ENCODE results near the gene NDUFB1.
A peak's percentile ranks its signal among the peaks of the same experiment; 100 is the strongest.

NDUFB1 gene

DNA sequence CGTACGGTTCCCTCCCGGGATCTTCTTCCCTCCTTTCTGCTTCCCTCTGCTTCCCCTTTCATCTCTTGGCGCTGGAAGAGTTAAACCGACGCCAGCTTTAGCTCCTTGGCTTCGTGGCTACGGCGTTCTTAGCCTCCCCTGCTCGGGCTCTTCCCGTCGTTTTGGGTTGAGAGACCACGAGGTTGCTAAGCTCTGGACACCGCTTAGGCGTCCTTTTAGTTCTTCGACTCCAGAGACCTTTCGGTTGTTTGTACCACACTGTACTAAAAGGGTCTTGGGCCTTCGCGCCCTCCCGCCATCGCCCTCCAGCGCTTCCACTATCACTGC, 808 bp upstream of the NDUFB1 start:
- Histone ChIP-seq H3K27me3 (ENCODE audit: control insufficient read depth, insufficient read depth, low read length) (no peaks in the 10 kb centered on the region), H3K9ac (ENCODE audit: low read length) (peak overlapping the region; percentile 98), H3K36me3 (ENCODE audit: control insufficient read depth, insufficient read depth, low read length) (no peaks in the 10 kb centered on the region), H3K9me3 (ENCODE audit: control insufficient read depth, low read length) (no peaks in the 10 kb centered on the region), H3K4me1 (ENCODE audit: control insufficient read depth, insufficient read depth, low read length) (peaks cover 6% of the 10 kb centered on the region), H3K4me3 (ENCODE audit: low read length) (peak overlapping the region; percentile 98)

DNA sequence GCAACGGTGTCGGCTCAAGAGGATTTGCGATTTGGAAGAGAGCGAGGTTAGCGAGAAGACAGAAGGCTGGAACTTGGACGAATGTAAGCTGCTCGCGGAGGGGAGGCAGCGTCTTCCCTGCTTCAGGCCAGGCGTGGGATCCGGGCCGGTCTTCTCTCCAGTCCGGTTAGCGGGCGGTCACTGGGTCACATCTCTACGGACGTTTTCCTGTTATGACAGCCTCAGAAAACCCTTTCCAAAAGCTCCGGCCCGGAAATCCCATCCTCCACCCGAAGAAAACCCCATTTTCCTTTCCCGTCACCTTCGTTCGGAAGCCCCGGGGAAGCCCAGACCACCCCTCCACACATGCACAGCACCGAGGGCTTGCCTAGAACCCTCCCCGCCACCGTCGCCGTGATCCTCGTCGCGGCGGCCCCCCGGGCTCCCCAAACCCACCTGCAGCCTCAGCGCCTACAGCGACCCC, 268 bp downstream of the NDUFB1 start:
- peak overlapping the region; percentile 98 for H3K9ac ChIP-seq (ENCODE audit: low read length)
- H3K4me1 ChIP-seq (ENCODE audit: control insufficient read depth, insufficient read depth, low read length): peaks cover 6% of the 10 kb centered on the region
- H3K27me3 ChIP-seq (ENCODE audit: control insufficient read depth, insufficient read depth, low read length): no peaks in the 10 kb centered on the region
- H3K36me3 ChIP-seq (ENCODE audit: control insufficient read depth, insufficient read depth, low read length): no peaks in the 10 kb centered on the region
- no peaks in the 10 kb centered on the region for H3K9me3 ChIP-seq (ENCODE audit: control insufficient read depth, low read length)
- peak overlapping the region; percentile 98 for H3K4me3 ChIP-seq (ENCODE audit: low read length)

DNA sequence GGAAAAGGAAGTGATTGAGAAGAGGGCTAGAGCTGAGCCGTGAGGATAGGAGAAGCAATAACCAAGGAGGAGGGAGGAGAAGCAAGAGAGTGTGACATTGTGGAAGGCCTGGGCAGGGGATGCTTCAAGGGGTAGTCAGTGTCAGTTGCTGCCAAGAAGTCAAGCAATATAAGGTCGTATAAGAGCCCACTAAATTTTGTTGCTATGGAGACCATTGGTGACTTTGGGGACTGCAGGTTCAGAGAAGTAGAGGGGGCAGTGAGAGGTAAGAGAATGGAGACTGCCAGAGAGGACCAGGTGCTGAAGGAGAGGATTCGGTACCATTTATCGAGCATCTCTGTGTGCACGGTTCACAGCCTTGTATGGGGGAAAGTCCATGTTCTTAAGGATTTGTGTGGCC, 12.0 kb downstream of the NDUFB1 start:
- Histone ChIP-seq H3K36me3 (ENCODE audit: control insufficient read depth, insufficient read depth, low read length) (no peaks in the 10 kb centered on the region), H3K9me3 (ENCODE audit: control insufficient read depth, low read length) (no peaks in the 10 kb centered on the region), H3K4me1 (ENCODE audit: control insufficient read depth, insufficient read depth, low read length) (no peaks in the 10 kb centered on the region), H3K4me3 (ENCODE audit: low read length) (no peak overlapping the region), H3K27me3 (ENCODE audit: control insufficient read depth, insufficient read depth, low read length) (no peaks in the 10 kb centered on the region), H3K9ac (ENCODE audit: low read length) (no peak overlapping the region)

DNA sequence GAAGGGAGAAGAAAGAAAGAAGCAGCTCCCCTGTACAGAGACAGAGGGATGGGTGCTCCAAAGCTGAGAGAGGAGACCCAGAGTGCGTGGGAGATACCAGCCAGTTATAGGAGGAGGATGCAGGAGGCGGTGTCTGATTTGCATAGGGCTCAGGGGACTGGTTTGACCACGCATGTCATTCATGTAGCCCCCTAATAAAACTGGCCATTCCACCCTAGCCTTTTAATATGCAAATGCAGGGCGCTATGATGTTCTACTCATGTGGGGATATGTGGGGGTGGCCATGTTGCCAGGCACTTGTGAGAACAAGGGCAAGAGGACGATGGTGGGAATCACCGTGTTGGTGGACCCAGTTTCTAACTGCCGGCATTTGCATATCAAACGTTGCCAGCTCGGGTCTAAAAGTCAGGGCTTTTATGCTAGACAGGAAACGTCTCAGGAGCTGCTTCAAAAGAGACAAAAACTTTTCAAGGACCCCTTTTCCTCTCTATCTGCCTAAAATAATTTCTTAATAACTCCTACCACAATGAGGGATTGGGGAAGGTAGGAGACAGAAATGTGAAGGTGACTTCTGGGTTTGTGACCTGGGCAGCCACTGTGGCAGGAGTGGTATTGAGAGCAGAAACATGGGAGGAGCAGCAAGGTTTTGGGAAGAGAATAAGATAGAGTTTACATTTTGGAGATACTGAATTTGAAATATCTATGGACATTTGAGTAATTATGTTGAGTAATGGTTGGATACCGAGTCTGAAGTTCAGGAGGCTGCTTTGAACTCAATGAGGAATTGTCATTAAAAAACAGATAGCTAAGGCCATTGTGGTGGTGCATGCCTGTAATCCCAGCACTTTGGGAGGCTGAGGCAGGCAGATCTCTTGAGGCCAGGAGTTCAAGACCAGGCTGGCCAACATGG, 12.9 kb downstream of the NDUFB1 start:
- Histone ChIP-seq H3K4me1 (ENCODE audit: control insufficient read depth, insufficient read depth, low read length) (peaks cover 3% of the 10 kb centered on the region), H3K9ac (ENCODE audit: low read length) (no peak overlapping the region), H3K9me3 (ENCODE audit: control insufficient read depth, low read length) (no peaks in the 10 kb centered on the region), H3K4me3 (ENCODE audit: low read length) (no peak overlapping the region), H3K36me3 (ENCODE audit: control insufficient read depth, insufficient read depth, low read length) (no peaks in the 10 kb centered on the region), H3K27me3 (ENCODE audit: control insufficient read depth, insufficient read depth, low read length) (no peaks in the 10 kb centered on the region)

DNA sequence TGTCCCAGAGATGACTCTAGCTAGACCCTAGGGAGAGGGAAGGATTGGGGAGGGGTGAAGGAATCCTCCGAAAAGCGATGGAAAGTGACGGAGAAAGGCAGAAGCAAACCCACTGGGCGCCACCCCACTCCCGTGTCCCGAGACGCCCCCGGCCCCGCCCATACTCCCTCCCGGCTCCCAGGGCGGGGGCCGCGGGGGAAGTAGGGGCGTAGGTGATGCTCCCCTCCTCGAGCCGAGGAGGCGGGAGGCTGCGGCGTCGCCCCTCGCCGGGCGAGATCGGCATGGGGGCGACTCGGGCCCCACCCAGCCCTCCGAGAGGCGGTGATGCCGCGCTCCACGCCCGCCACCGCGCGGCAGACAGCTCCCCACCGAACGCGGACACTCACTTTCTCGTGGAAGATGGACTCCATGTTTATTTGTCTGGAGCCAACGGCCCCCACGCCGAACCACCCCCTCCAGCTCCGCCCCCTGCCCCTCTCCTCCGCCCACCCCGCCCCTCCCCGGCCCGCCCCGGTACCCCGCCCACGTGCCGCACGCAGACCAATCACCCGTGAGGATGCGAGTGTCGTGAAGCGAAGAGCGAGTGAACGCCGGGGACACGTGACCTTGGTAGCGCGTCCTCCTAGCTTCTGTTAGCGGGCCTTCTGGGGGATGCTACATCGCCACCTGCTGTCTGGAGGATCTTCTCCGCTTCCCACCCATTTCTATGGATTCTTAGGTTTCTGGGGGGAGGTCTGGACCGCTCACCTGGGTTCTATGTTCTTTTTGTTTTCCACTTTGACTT, 15.2 kb downstream of the NDUFB1 start, which contains the start of gene ATXN3:
Gene ATXN3 (minus strand): TSS at position 440 of the 784 bp plus-strand sequence. CDS start 30 bp downstream, at position 410.
- no peaks in the 10 kb centered on the region for H3K27me3 ChIP-seq (ENCODE audit: control insufficient read depth, insufficient read depth, low read length)
- H3K9ac ChIP-seq (ENCODE audit: low read length): peak within 1 kb of the TSS; percentile 88
- no peaks in the 10 kb centered on the region for H3K9me3 ChIP-seq (ENCODE audit: control insufficient read depth, low read length)
- H3K36me3 ChIP-seq (ENCODE audit: control insufficient read depth, insufficient read depth, low read length): no peaks in the 10 kb centered on the region
- H3K4me3 ChIP-seq (ENCODE audit: low read length): peak within 1 kb of the TSS; percentile 72
- H3K4me1 ChIP-seq (ENCODE audit: control insufficient read depth, insufficient read depth, low read length): peaks cover 11% of the 10 kb centered on the region

DNA sequence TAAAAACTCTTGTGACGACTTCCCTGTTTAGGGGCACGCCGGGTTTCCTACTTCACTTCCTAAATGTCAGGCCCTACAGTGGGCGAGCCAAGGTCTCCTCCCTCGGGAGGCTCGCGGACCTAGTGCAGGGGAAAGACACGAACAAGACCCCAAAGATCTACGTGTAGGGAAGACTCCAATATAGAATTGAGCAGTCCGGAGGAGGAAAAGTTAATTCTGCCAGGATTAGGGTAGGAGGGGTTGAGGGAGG, 15.7 kb downstream of the NDUFB1 start:
- no peaks in the 10 kb centered on the region for H3K36me3 ChIP-seq (ENCODE audit: control insufficient read depth, insufficient read depth, low read length)
- H3K9me3 ChIP-seq (ENCODE audit: control insufficient read depth, low read length): no peaks in the 10 kb centered on the region
- H3K4me1 ChIP-seq (ENCODE audit: control insufficient read depth, insufficient read depth, low read length): peaks cover 11% of the 10 kb centered on the region
- peak overlapping the region; percentile 72 for H3K4me3 ChIP-seq (ENCODE audit: low read length)
- H3K27me3 ChIP-seq (ENCODE audit: control insufficient read depth, insufficient read depth, low read length): no peaks in the 10 kb centered on the region
- peak overlapping the region; percentile 88 for H3K9ac ChIP-seq (ENCODE audit: low read length)

DNA sequence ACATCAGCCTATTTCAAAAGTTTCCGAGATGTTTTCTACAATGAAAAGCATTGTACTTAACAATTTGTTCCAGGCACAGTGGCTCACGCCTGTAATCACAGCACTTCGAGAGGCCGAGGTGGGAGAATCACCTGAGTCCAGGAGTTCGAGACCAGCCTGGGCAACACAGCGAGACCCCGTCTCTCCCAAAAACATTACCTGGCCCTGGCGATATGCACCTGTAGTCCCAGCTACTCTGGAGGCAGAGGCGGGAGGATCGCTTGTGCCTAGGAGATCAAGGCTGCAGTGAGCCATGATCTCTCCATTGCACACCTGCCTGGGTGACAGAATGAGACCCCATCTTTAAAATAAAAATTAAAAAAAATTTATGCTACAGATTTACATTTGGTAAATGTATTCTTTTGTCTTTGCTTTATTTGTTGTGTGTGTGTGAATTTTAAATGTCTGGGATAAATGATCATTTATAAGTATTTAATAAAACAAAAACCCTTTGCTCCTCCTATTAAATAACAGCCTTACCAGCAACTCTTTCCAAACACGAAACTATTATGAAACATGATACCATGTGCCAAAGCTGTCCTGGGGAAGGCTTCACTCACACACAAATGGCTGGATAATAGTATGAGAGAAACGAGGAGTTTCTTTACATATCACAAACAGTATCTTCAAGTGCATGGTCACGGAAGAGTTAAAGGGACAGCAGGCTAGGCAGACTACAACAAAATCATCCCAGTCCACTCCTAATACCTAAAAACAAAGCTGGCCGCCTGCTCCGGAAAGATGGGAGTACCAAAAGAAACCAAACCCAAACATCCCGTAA, 16.2 kb downstream of the NDUFB1 start:
- Histone ChIP-seq H3K4me1 (ENCODE audit: control insufficient read depth, insufficient read depth, low read length) (peaks cover 11% of the 10 kb centered on the region), H3K27me3 (ENCODE audit: control insufficient read depth, insufficient read depth, low read length) (no peaks in the 10 kb centered on the region), H3K4me3 (ENCODE audit: low read length) (peak overlapping the region; percentile 72), H3K36me3 (ENCODE audit: control insufficient read depth, insufficient read depth, low read length) (no peaks in the 10 kb centered on the region), H3K9me3 (ENCODE audit: control insufficient read depth, low read length) (no peaks in the 10 kb centered on the region), H3K9ac (ENCODE audit: low read length) (peak overlapping the region; percentile 88)

DNA sequence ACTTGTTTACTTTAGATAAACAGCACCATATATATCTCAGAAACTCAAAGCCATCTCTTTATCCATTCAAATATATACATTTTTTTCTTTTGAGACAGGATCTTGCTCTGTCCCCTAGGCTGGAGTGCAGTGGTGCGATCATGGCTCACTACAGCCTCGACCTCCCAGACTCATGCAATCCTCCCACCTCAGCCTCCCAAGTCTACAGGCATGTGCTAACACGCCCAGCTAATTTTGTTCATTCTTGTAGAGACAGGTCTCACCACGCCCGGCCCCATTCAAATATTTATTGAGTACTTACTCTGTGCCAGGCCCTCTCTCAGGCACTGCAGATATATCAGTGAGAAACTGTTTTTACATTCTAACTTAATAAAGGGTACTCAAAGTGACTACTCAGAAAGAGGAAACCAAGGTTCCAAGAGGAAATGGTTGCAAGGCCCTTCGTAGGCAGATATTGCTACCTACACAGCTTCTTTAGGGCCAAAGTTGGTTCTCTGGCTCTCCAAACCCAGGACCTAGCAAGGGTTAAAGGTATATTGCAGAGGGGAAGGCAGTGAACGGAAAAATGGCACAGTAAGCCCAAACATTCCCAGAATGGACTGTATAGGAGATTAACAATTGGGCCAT, 18.0 kb downstream of the NDUFB1 start:
- no peak overlapping the region for H3K9ac ChIP-seq (ENCODE audit: low read length)
- peaks cover 11% of the 10 kb centered on the region for H3K4me1 ChIP-seq (ENCODE audit: control insufficient read depth, insufficient read depth, low read length)
- no peaks in the 10 kb centered on the region for H3K27me3 ChIP-seq (ENCODE audit: control insufficient read depth, insufficient read depth, low read length)
- H3K4me3 ChIP-seq (ENCODE audit: low read length): no peak overlapping the region
- no peaks in the 10 kb centered on the region for H3K9me3 ChIP-seq (ENCODE audit: control insufficient read depth, low read length)
- no peaks in the 10 kb centered on the region for H3K36me3 ChIP-seq (ENCODE audit: control insufficient read depth, insufficient read depth, low read length)

DNA sequence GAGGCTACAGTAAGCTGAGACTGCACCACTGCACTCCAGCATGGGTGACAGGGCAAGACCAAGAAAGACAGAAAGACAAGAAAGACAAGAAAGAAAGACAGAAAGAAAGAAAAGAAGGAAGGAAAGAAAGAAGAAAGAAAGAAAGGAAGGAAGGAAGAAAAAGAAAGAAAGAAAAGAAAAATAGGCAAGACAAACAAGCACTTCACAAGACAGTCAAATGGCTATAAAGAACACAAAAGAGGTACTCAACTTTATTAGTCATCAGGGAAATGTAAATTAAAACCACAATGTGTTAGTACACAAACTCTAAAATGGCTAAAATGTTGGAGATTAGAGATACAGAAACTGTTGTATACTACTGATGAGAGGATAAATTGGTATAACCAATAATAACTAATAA, 21.7 kb downstream of the NDUFB1 start:
- Histone ChIP-seq H3K27me3 (ENCODE audit: control insufficient read depth, insufficient read depth, low read length) (no peaks in the 10 kb centered on the region), H3K9ac (ENCODE audit: low read length) (no peak overlapping the region), H3K9me3 (ENCODE audit: control insufficient read depth, low read length) (no peaks in the 10 kb centered on the region), H3K4me3 (ENCODE audit: low read length) (no peak overlapping the region), H3K4me1 (ENCODE audit: control insufficient read depth, insufficient read depth, low read length) (peaks cover 11% of the 10 kb centered on the region), H3K36me3 (ENCODE audit: control insufficient read depth, insufficient read depth, low read length) (no peaks in the 10 kb centered on the region)

DNA sequence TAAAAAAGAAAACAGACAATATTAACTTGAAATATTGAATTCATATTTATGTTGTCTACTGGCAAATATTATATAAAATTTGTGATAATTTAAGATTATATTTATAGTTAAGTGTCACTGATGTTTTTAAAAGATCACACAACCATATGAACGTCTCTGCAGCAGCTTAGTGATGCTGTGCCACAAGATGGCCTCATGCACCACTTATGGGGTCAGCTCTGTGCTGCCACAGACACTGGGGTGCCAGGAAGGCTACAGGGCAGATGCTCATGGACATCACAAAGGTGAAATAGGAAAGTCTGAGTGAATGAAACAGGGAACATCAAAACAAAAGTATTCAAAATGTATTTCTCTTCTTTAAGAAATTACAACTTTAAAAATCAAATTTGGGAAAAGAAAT, 28.2 kb downstream of the NDUFB1 start:
- no peak overlapping the region for H3K9ac ChIP-seq (ENCODE audit: low read length)
- H3K36me3 ChIP-seq (ENCODE audit: control insufficient read depth, insufficient read depth, low read length): no peaks in the 10 kb centered on the region
- H3K27me3 ChIP-seq (ENCODE audit: control insufficient read depth, insufficient read depth, low read length): no peaks in the 10 kb centered on the region
- H3K9me3 ChIP-seq (ENCODE audit: control insufficient read depth, low read length): no peaks in the 10 kb centered on the region
- H3K4me3 ChIP-seq (ENCODE audit: low read length): no peak overlapping the region
- H3K4me1 ChIP-seq (ENCODE audit: control insufficient read depth, insufficient read depth, low read length): no peaks in the 10 kb centered on the region

DNA sequence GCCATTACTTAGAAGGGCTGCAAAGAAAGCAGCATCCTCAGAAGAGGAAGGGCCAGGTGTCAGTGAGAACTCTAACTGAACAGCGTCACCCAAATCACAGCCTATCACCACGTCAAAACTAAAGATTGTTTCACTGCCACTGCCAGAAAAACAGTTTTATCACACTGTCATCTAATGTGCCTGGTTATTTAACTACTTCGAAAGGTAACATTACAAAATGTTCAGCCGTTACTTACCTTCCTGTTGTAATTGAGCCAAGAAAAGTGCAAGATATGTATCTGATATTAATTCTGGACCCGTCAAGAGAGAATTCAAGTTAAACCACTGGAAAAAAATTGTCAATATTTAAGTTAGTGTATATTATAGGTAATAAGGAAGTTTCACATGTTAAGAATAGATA, 33.0 kb downstream of the NDUFB1 start:
- no peaks in the 10 kb centered on the region for H3K36me3 ChIP-seq (ENCODE audit: control insufficient read depth, insufficient read depth, low read length)
- H3K4me1 ChIP-seq (ENCODE audit: control insufficient read depth, insufficient read depth, low read length): no peaks in the 10 kb centered on the region
- no peaks in the 10 kb centered on the region for H3K9me3 ChIP-seq (ENCODE audit: control insufficient read depth, low read length)
- no peak overlapping the region for H3K4me3 ChIP-seq (ENCODE audit: low read length)
- H3K9ac ChIP-seq (ENCODE audit: low read length): no peak overlapping the region
- H3K27me3 ChIP-seq (ENCODE audit: control insufficient read depth, insufficient read depth, low read length): no peaks in the 10 kb centered on the region

All from mucosa of stomach (tissue), 1 donor.